Measurements from ENCODE around the gene MLLT3. TPM values are rescaled to one million over a fixed set of nuclear protein-coding genes. Genes with fewer than 3 reads are reported as not detected.

MLLT3 gene
- total RNA-seq, 2 donors from 2014 or later: 37.2 to 47.1 TPM

GRCh38 chr9:20367855-20368254 is 254.4 kb downstream of the MLLT3 start:
- Mint-ChIP-seq H3K4me3 (no peak overlapping the region), H3K36me3 (ENCODE audit: low read depth) (peaks cover 6% of the 10 kb centered on the region), H3K4me1 (peaks cover 12% of the 10 kb centered on the region), H3K27me3 (no peaks in the 10 kb centered on the region), H3K27ac (no peak overlapping the region)
- no peaks in the 10 kb centered on the region for H3K9me3 ChIP-seq (ENCODE audit: control insufficient read depth, low read length, poor library complexity, severe bottlenecking)
- ATAC-seq (no peak), DNase-seq (no peak)

GRCh38 chr9:20364959-20365358 is 257.3 kb downstream of the MLLT3 start:
- peaks cover 6% of the 10 kb centered on the region for H3K36me3 Mint-ChIP-seq (ENCODE audit: low read depth)
- no peaks in the 10 kb centered on the region for H3K27me3 Mint-ChIP-seq
- H3K27ac Mint-ChIP-seq: no peak overlapping the region
- H3K4me3 Mint-ChIP-seq: no peak overlapping the region
- H3K4me1 Mint-ChIP-seq: peaks cover 18% of the 10 kb centered on the region
- DNase-seq (no peak), ATAC-seq (no peak)
- no peaks in the 10 kb centered on the region for H3K9me3 ChIP-seq (ENCODE audit: control insufficient read depth, low read length, poor library complexity, severe bottlenecking)

GRCh38 chr9:20363233-20363632 is 259.1 kb downstream of the MLLT3 start:
- Mint-ChIP-seq H3K4me1 (peaks cover 17% of the 10 kb centered on the region), H3K27ac (no peak overlapping the region), H3K27me3 (no peaks in the 10 kb centered on the region), H3K36me3 (ENCODE audit: low read depth) (peaks cover 6% of the 10 kb centered on the region), H3K4me3 (no peak overlapping the region)
- no peaks in the 10 kb centered on the region for H3K9me3 ChIP-seq (ENCODE audit: control insufficient read depth, low read length, poor library complexity, severe bottlenecking)
- ATAC-seq: no peak
- no peak for DNase-seq

DNA sequence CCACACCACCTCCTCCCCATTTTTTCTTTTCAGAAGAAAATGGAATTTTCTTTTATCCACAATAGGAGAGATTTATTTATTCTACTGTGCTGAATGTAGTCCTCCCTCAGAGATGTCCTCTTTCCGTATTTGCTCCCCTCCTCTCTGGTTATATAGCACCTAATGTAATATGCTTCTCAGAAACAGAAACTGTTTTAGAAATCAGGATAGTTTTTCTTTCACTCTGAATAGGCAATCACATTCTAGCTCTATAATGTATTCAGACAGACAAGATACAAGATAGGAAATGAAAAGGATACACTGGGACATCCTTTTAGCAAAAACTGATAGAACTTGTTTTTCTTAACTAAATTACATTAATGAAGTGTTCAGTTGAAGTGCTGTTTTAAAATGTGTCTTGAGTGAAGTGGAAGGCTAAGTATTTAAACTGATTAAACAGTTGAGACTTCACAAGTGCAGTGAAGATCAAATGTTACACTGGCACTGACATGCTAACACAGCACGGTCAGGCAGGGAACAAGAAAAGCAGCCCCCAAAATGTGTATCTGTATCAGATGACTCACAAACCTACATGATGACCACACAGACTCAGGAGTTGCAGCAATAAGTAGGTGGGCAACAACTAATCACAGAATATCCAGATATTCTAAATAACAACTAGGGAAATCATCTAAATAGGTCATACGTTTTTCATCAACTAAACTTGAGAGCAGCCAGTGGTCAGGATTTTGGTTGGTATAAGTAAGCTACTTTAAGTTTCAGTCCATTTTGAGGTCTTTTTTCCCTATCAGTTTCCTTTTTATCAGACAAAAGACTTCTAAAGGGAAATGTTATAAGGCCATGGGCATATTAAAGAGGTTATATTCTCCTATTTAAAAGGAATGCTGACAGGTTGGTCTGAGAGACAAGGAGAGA is 260.4 kb downstream of the MLLT3 start:
- ATAC-seq: no peak
- no peak for DNase-seq
- H3K4me3 Mint-ChIP-seq: peak overlapping the region; percentile 43
- H3K27ac Mint-ChIP-seq: peak overlapping the region; percentile 79
- peaks cover 14% of the 10 kb centered on the region for H3K4me1 Mint-ChIP-seq
- H3K9me3 ChIP-seq (ENCODE audit: control insufficient read depth, low read length, poor library complexity, severe bottlenecking): no peaks in the 10 kb centered on the region
- no peaks in the 10 kb centered on the region for H3K27me3 Mint-ChIP-seq
- H3K36me3 Mint-ChIP-seq (ENCODE audit: low read depth): peaks cover 6% of the 10 kb centered on the region

- Mint-ChIP-seq H3K4me3 (peak overlapping the region; percentile 43), H3K27ac (peak overlapping the region; percentile 79), H3K27me3 (no peaks in the 10 kb centered on the region), H3K4me1 (peaks cover 14% of the 10 kb centered on the region), H3K36me3 (ENCODE audit: low read depth) (peaks cover 6% of the 10 kb centered on the region)
- ATAC-seq (no peak), DNase-seq (no peak)
- no peaks in the 10 kb centered on the region for H3K9me3 ChIP-seq (ENCODE audit: control insufficient read depth, low read length, poor library complexity, severe bottlenecking)
Observed at GRCh38 chr9:20361229-20361628, 261.1 kb downstream of the MLLT3 start.

DNA sequence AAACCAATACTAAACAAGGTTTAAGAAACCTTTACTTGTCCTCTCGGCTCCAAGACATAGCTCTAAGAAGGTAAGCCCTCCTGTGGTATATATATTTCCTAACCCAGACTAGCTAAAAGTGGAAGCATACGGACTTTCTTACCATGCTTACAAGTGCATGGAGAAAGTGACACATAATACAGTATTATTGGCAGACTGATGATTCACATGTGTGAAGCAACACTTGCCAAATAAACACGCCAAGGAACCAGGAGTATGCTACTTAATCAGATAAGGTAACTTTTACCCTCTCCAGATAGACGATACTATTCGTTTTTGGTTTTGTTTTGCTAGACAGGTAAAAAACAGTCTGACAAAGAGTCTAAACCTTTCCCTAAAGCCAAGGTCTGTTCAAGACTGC is 264.1 kb downstream of the MLLT3 start:
- no peak for ATAC-seq
- H3K4me3 Mint-ChIP-seq: no peak overlapping the region

GRCh38 chr9:20357037-20357432 is 265.3 kb downstream of the MLLT3 start:
- DNase-seq (no peak), ATAC-seq (no peak)
- H3K36me3 Mint-ChIP-seq (ENCODE audit: low read depth): peaks cover 6% of the 10 kb centered on the region
- no peaks in the 10 kb centered on the region for H3K9me3 ChIP-seq (ENCODE audit: control insufficient read depth, low read length, poor library complexity, severe bottlenecking)
- peaks cover 8% of the 10 kb centered on the region for H3K4me1 Mint-ChIP-seq
- no peaks in the 10 kb centered on the region for H3K27me3 Mint-ChIP-seq
- peak overlapping the region; percentile 54 for H3K27ac Mint-ChIP-seq
- no peak overlapping the region for H3K4me3 Mint-ChIP-seq

More for the DNA sequence above, 264.1 kb downstream of the MLLT3 start:
- H3K36me3 Mint-ChIP-seq (ENCODE audit: low read depth): peaks cover 4% of the 10 kb centered on the region
- no peak for DNase-seq
- H3K27ac Mint-ChIP-seq: peak overlapping the region; percentile 54
- no peaks in the 10 kb centered on the region for H3K9me3 ChIP-seq (ENCODE audit: control insufficient read depth, low read length, poor library complexity, severe bottlenecking)
- no peaks in the 10 kb centered on the region for H3K27me3 Mint-ChIP-seq
- H3K4me1 Mint-ChIP-seq: peaks cover 13% of the 10 kb centered on the region

GRCh38 chr9:20356403-20357036 is 265.8 kb downstream of the MLLT3 start:
- Mint-ChIP-seq H3K4me3 (no peak overlapping the region), H3K27me3 (no peaks in the 10 kb centered on the region), H3K36me3 (ENCODE audit: low read depth) (peaks cover 2% of the 10 kb centered on the region), H3K4me1 (peaks cover 4% of the 10 kb centered on the region), H3K27ac (peak overlapping the region; percentile 54)
- ATAC-seq (peak; percentile 71), DNase-seq (peak in 1 of 3 donors; percentile 8)
- H3K9me3 ChIP-seq (ENCODE audit: control insufficient read depth, low read length, poor library complexity, severe bottlenecking): no peaks in the 10 kb centered on the region

GRCh38 chr9:20355022-20355421 is 267.3 kb downstream of the MLLT3 start:
- Mint-ChIP-seq H3K36me3 (ENCODE audit: low read depth) (peaks cover 2% of the 10 kb centered on the region), H3K4me1 (no peaks in the 10 kb centered on the region), H3K27ac (no peak overlapping the region), H3K4me3 (no peak overlapping the region), H3K27me3 (no peaks in the 10 kb centered on the region)
- ATAC-seq: no peak
- no peak for DNase-seq
- no peaks in the 10 kb centered on the region for H3K9me3 ChIP-seq (ENCODE audit: control insufficient read depth, low read length, poor library complexity, severe bottlenecking)

DNA sequence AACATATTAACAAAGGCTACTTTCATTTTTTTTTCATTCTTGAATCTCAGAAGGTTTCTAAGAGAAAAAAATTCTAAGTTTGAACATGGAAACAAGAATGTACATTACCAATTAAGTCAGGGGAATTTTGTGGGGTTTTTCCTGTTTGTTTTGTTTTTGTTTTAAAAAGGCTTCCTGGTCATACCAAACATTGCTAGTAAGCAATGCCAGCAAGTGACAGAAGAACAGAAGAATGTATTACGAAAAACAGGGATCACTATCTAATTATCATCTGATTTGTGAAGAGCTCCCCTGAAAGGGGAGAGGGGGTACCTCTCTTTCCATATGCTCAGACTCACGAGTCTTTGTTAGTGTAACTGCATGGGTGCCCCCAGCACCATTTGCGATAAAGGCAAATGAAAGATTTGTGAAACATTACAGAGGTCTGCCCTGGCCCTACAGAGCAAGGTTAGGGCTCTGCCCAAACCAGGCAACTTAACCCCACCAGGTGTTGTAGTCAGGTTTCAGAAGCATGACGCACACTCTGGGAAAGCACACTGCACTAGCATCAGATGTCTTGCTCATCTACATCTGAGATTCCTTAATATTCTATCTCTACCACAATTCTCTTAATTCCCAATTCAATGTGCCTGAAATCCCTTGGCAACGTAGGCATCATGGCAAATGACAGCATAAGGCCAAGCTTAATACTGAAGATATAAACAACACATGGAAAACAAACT is 268.2 kb downstream of the MLLT3 start:
- Mint-ChIP-seq H3K4me3 (no peak overlapping the region), H3K27ac (no peak overlapping the region), H3K36me3 (ENCODE audit: low read depth) (peaks cover 2% of the 10 kb centered on the region), H3K27me3 (no peaks in the 10 kb centered on the region), H3K4me1 (no peaks in the 10 kb centered on the region)
- H3K9me3 ChIP-seq (ENCODE audit: control insufficient read depth, low read length, poor library complexity, severe bottlenecking): no peaks in the 10 kb centered on the region
- DNase-seq (no peak), ATAC-seq (no peak)

DNA sequence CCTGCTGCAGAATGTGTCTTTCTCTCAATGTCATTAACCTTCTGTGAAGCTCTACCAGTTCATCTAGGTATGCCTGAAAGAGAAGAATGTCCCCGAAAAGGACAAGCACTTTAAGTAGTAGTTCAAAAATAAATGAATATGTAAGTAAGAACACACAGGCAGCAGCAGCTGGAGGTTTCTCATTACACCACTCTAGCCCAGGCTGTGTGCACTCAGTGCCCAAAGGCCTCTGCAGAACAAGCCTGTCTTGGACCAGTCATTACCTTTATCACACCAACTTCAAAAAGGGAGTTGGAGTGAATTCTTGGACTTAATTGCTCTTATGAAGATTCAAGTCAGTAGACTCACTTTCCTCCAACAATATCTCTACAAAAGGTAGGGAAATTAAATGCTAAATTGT is 268.8 kb downstream of the MLLT3 start:
- H3K27ac Mint-ChIP-seq: no peak overlapping the region
- peaks cover 2% of the 10 kb centered on the region for H3K36me3 Mint-ChIP-seq (ENCODE audit: low read depth)

GRCh38 chr9:20352591-20352990 is 269.7 kb downstream of the MLLT3 start:
- no peaks in the 10 kb centered on the region for H3K27me3 Mint-ChIP-seq
- ATAC-seq (no peak), DNase-seq (no peak)
- H3K9me3 ChIP-seq (ENCODE audit: control insufficient read depth, low read length, poor library complexity, severe bottlenecking): no peaks in the 10 kb centered on the region
- H3K4me1 Mint-ChIP-seq: no peaks in the 10 kb centered on the region
- no peak overlapping the region for H3K4me3 Mint-ChIP-seq
- H3K36me3 Mint-ChIP-seq (ENCODE audit: low read depth): peaks cover 2% of the 10 kb centered on the region
- no peak overlapping the region for H3K27ac Mint-ChIP-seq

More for the DNA sequence above, 268.8 kb downstream of the MLLT3 start:
- Mint-ChIP-seq H3K27me3 (no peaks in the 10 kb centered on the region), H3K4me3 (no peak overlapping the region), H3K4me1 (no peaks in the 10 kb centered on the region)
- DNase-seq: no peak
- no peaks in the 10 kb centered on the region for H3K9me3 ChIP-seq (ENCODE audit: control insufficient read depth, low read length, poor library complexity, severe bottlenecking)
- ATAC-seq: no peak

DNA sequence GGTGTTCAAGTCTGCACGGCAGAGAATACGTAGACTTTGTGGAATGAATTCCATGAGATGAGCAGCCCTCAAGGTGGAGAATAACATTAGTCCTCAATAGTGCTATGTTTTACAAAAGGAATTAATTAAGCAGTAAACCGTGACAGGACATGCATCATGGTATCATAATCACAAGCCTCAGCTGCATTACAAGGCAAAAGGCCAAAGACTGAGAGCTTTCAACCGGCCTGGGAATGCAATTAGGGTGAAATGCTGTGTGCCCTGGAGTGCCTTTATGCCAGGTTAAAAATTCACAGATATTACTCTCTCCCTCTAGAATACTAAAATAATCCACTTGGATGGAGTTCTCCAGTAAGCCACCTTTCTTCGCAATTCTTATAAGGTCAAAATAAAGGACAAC is 270.6 kb downstream of the MLLT3 start:
- Mint-ChIP-seq H3K4me1 (no peaks in the 10 kb centered on the region), H3K36me3 (ENCODE audit: low read depth) (peaks cover 2% of the 10 kb centered on the region), H3K27me3 (no peaks in the 10 kb centered on the region), H3K4me3 (no peak overlapping the region), H3K27ac (no peak overlapping the region)
- no peaks in the 10 kb centered on the region for H3K9me3 ChIP-seq (ENCODE audit: control insufficient read depth, low read length, poor library complexity, severe bottlenecking)
- DNase-seq (no peak), ATAC-seq (no peak)
